H54 (cell line): ENCODE data around the gene S100A7.
"Not testable (repeated sequence)": the region's sequence is repeated elsewhere in the genome, so short reads cannot be mapped to it uniquely, and the experiment has no call there.

Source experiments
- DNase-seq: peaks from one replicate; pipeline ENCODE4 v3.0.0; 2011; ENCODE audit warnings: low spot score, mixed read lengths; ENCODE audit not compliant: insufficient read length
- FAIRE-seq: peaks from 3 replicates; lab custom pipeline; 2011; peaks lifted over from hg19 to GRCh38; lab: Jason Lieb, UNC
- POLR2A ChIP-seq: IDR thresholded peaks from 2 replicates; pipeline ENCODE4 v1.6.1; 2011; ENCODE audit warnings: low read depth, mild to moderate bottlenecking, low read length

S100A7 gene

DNA sequence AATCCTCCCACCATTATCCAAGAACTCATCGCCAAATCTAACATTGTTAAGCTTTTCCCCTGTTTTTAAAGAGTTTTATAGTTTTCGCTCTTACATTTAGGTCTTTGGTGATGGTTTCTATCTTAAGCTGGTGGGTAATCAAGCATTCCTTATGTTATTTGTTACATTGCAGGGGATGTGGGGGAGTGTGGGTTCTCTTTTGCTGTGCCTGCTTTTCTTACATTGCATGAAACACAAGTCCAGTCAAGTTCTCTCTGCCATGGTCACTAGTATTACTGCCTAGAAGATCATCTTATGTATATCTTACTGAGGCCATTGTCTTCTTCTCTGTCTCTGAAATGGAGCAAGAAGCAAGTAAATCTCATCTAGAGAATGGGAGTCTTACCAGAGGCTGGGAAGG lies 27.3 kb upstream of the S100A7 start:
- TF ChIP-seq POLR2A = no peak
- DNase-seq (no peak), FAIRE-seq (no peak)

DNA sequence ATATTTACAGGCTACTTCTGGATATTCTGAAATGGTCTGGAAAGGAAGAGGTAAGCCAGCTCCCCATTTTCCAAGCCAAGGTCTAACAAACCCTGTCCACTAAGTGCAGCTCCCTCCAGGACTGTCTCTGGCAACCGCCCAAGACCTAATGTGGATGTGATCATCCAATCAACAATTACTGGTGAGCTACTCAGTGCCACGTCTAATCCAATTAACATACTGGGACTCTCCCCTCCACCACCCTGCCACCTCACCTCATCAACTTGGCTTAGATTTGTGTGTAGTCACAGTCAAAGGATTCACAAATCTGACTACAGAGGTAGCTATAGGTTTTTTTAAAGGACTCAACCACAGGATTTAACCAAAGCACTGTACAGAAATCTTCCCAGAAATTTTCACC lies 25.4 kb upstream of the S100A7 start:
- no peak for TF ChIP-seq POLR2A
- DNase-seq (no peak), FAIRE-seq (no peak)

DNA sequence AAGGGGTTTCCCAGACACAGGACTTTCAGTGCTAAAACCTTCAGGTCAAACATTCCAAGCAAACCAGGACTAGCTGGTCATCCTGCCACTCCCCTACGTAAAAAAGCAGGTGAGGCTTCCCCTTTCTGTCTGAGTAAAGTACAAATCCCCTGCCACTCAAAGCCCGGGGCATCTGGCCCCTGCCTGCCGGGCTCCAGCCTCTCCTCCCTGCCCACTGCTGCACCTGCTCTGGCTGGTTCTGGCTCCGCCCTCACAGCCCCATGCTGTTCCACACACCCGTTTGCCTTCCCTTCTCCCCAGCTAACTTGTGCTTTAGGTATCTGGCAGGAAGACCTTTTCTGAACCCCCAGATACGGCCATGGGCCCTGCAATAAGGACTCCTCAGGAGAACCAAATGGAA lies 23.3 kb upstream of the S100A7 start:
- FAIRE-seq = no peak
- no peak for TF ChIP-seq POLR2A
- no peak for DNase-seq

GRCh38 chr1:153481124-153481523 lies 20.7 kb upstream of the S100A7 start:
- FAIRE-seq (no peak), DNase-seq (no peak)
- no peak for TF ChIP-seq POLR2A

GRCh38 chr1:153478692-153479618 lies 18.5 kb upstream of the S100A7 start:
- no peak for DNase-seq
- TF ChIP-seq POLR2A = no peak
- no peak for FAIRE-seq

- FAIRE-seq (no peak), DNase-seq (no peak)
- no peak for TF ChIP-seq POLR2A
Measured at GRCh38 chr1:153478047-153478691, 17.7 kb upstream of the S100A7 start.

GRCh38 chr1:153476491-153477093 lies 16.1 kb upstream of the S100A7 start:
- DNase-seq (no peak), FAIRE-seq (no peak)
- no peak for TF ChIP-seq POLR2A

DNA sequence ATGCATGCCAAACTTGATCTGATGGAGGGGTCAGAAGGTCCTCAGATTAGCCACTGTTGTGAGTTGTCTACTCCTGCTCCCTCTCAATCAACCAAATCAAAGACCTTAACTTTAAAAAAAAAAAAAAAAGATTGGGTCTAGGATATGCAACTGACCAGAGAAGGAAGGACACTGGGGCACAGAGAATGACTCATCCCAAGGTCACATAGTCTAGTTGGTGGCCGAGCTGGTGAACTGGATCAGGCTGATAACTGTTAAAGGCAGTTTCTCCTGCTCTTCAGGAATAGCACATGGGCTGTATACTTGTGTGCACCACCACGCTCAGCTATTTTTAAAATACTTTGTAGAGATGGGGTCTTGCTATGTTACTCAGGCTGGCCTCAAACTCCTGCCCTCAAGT lies 14.8 kb upstream of the S100A7 start:
- no peak for TF ChIP-seq POLR2A
- FAIRE-seq (no peak), DNase-seq (no peak)

DNA sequence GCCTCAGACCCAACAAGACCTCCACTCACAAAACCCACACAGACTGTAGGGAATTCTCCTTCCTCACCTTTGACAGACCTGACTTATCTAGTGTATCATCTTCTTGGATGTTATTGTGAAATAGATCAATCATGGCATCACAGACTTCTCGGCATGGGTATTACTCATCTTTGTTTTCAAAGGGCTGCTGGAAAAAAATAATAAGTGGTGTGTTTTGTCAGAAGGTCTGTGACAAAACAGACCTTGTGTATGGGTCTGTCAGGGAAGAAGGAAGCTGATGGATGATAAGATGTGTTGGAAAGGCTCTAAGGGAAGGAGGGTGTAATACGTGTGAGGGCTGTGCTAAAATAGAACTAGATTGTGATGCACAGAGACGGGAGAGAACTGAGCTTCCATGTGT lies 13.9 kb upstream of the S100A7 start:
- FAIRE-seq = no peak
- DNase-seq = no peak
- TF ChIP-seq POLR2A = no peak

- DNase-seq = no peak
- no peak for FAIRE-seq
- TF ChIP-seq POLR2A = no peak
Measured at GRCh38 chr1:153470707-153471106, 10.3 kb upstream of the S100A7 start.

DNA sequence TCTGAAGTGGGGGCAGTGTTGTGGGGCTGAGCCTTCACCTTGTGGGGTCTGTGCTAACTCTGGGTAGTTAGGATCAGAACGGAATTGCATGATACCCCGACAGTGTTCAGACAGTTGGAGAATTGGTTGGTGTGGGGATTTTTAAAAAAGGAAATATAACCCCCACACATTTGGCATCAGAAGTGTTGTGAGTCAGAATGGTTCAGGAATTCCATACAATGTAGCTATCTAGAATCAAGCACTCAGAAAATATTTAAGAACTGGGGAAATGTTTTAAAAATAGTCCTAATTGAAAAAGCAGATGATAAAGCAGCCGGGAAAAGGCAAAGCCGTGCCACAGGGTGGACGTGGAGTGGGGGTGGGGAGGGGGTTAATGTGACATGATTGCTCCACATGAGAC lies 6.5 kb upstream of the S100A7 start:
- FAIRE-seq (no peak), DNase-seq (no peak)
- TF ChIP-seq POLR2A = no peak

DNA sequence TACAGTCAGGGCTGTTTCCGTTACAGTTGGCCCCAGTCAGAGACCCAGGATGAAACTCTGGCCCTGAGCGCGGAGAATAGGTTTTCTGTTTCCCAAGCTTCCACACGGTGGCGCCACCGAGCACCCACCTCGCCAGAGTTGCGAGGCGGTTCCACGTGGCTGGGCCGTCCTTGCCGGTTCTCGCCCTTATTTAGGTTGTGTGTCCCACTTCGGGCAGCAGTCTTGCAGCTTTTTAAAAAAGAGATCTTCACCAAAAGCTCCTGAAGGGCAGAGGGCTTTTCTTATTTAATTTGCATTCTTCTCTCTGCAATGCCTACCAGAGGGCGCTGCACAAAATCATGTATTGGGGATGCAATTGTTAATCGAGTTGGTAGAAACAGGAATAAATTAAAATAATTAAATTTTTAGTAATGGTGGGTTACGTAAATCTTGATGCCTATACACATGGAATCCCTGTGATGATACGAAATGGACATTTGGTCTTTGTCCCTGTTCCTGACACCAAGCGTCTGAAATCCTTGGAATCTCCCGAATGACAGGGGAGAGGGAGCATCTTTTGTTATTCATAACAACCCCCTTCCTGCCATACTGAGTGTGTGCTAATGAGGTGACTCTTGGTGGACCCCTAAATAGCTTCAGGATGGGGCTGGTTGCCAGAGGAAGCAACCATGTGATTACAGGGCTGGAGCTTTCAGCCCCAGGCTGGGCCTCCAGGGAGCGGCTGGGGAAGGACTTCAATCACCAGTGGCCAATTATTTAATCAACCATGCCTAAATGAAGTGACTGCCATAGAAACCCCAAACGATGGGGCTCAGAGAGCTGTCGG lies 5.6 kb upstream of the S100A7 start:
- no peak for FAIRE-seq
- peak; percentile 53 for DNase-seq
- no peak for TF ChIP-seq POLR2A

GRCh38 chr1:153462741-153463140 lies 2.3 kb upstream of the S100A7 start:
- FAIRE-seq, DNase-seq: not testable (repeated sequence)
